Astrocyte of the cerebellum (primary cell): ENCODE data around the gene MYO10.

Experiments
- DNase-seq: peaks from one replicate; pipeline ENCODE4 v3.0.0-alpha.2; 2011; ENCODE audit warnings: low read depth
- H3K4me3 ChIP-seq: 2 replicates; pipeline ENCODE4 v1.5.1; 2011; ENCODE audit warnings: mild to moderate bottlenecking, low read depth, low read length, moderate library complexity
- CTCF ChIP-seq: IDR thresholded peaks from 2 replicates; pipeline ENCODE4 v1.5.1; 2012; ENCODE audit warnings: low read length, low read depth, moderate library complexity, mild to moderate bottlenecking; ENCODE audit errors: missing control alignments
- in situ Hi-C: cut with HindIII; loops from 2 replicates; pipeline ENCODE4 v1.10.0; 2017; ENCODE audit warnings: low sequenced_read_pairs

The MYO10 gene

GRCh38 chr5:16735101-16736060 is 200.7 kb downstream of the MYO10 start:
- in situ Hi-C loops = no loop called here
- no peak for DNase-seq
- peak overlapping the region; percentile 3 for H3K4me3 ChIP-seq
- TF ChIP-seq CTCF = no peak

GRCh38 chr5:16733331-16734006 is 202.6 kb downstream of the MYO10 start:
- no peak overlapping the region for H3K4me3 ChIP-seq

DNA sequence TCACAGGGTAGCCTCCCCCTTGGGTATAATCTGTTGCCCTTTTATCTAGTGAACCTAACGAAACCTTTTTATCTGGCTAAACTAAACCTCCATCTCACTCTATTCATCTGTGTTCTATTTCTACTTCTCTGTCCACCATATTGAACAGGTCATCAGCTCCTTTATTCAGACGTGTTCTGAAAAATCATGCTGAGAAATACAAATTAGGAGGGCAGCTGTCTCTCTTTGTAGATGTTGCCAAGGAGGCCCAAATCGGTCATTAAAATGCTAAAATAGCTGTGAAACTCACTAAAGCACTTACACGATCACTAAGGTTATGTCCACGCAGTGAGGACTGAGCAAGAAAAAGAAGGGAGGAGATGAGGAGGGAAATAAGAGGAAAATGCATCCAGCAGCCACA is 203.7 kb downstream of the MYO10 start:
- no peak overlapping the region for H3K4me3 ChIP-seq
- no peak for DNase-seq
- no peak for TF ChIP-seq CTCF
- in situ Hi-C loops = no loop called here

More at GRCh38 chr5:16733331-16734006, 202.6 kb downstream of the MYO10 start:
- in situ Hi-C loops = no loop called here
- no peak for DNase-seq
- TF ChIP-seq CTCF = no peak

DNA sequence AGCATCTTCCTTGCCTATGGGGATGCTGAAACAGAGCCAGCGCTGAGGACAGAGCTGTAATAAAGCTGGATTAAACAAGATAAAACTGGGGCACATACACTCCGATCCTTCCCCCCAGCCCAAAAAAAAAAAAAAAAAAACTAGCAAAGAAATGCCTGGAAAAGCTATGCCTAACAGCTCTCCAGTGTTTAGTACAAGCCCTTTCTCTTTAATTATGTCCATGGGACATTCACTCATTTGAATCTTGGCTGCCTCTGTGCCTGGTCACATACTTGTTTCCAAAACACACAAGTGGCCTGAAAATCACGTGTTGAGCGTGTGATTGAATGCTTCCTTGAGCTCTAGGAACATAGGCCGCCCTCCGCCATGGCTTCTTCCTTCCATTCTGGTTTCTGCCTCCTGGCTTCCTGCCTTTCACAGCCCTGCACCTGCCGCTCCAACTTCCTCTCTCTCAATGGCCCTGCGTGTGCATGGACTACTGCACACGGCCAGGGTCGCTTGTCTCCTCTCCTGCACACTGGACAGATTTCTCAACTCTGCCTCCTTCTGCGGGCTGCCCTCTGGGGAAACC is 208.2 kb downstream of the MYO10 start:
- no peak for DNase-seq
- H3K4me3 ChIP-seq = no peak overlapping the region
- TF ChIP-seq CTCF = no peak
- in situ Hi-C loops = no loop called here

DNA sequence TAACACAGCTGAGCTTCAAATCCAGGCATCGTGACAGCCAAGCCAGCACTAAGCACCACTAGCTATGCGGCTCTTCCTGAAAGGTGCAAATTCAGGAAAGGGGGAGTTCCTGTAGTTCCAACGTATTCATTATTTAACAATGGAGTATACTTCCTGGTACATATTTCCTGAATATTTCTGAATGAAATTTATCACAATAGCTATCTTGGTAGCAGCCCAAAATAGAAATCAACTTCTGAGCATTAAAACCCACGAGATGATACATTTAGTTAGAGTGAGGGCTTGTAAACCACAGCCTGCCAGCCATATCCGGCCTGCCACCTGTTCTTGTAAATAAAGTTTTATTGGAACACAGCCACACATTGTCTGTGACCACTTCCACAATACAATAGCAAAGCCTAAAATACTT is 209.5 kb downstream of the MYO10 start:
- no peak overlapping the region for H3K4me3 ChIP-seq
- in situ Hi-C loops = no loop called here
- DNase-seq = no peak
- no peak for TF ChIP-seq CTCF

DNA sequence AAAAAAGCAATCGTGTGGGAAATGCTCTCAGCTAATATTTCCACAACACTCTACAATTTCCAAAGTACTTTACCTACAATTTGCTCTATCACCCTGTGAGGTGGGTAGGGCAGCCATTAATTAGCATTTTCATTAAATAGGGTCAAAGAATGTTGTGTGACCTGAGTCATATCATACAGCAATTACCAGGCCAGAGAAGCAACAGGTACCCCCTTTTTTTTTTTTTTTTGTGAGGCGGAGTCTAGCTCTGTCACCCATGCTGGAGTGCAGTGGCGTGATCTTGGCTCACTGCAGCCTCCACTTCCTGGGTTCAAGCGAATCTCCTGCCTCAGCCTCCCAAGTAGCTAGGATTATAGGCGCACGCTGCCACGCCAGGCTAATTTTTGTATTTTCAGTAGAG is 210.5 kb downstream of the MYO10 start:
- no peak for TF ChIP-seq CTCF
- in situ Hi-C loops = no loop called here
- DNase-seq = no peak
- H3K4me3 ChIP-seq = no peak overlapping the region
